DND-41 (cell line): ENCODE data around the gene RBMS1.
A peak's percentile ranks its signal among the peaks of the same experiment; 100 is the strongest.
"Not testable (repeated sequence)": the region's sequence is repeated elsewhere in the genome, so short reads cannot be mapped to it uniquely, and the experiment has no call there.

Experiments
- ATAC-seq: fragments of 200-7000 bp; cut with Tn5 transposase; 3 replicates; pipeline ENCODE4 v1.9.1; 2021; ENCODE audit warnings: low read depth; ENCODE audit not compliant: insufficient read depth
- DNase-seq: peaks from one replicate; pipeline ENCODE4 v3.0.0-alpha.2; 2020
- H2AFZ ChIP-seq: 2 replicates; pipeline ENCODE4 v1.6.0; 2012; ENCODE audit warnings: low read depth, low read length
- H3K27ac ChIP-seq: 2 replicates; pipeline ENCODE4 v1.5.1; 2012; ENCODE audit warnings: low read length, inconsistent platforms
- H3K27me3 ChIP-seq: fragments of 200-600 bp; sonication (generic); 2 replicates; pipeline ENCODE4 v1.6.0; 2012; ENCODE audit warnings: low read length, mild to moderate bottlenecking, inconsistent platforms; ENCODE audit not compliant: insufficient read depth, poor library complexity
- H3K36me3 ChIP-seq: 2 replicates; pipeline ENCODE4 v1.5.1; 2012; ENCODE audit warnings: low read length, inconsistent platforms; ENCODE audit not compliant: insufficient read depth
- H3K4me1 ChIP-seq: 2 replicates; pipeline ENCODE4 v1.5.1; 2012; ENCODE audit warnings: mild to moderate bottlenecking, low read length; ENCODE audit not compliant: insufficient read depth
- H3K4me2 ChIP-seq: 2 replicates; pipeline ENCODE4 v1.6.0; 2012; ENCODE audit warnings: mild to moderate bottlenecking, moderate library complexity, low read length, inconsistent platforms; ENCODE audit not compliant: insufficient read depth
- H3K4me3 ChIP-seq, 2 experiments: fragments of 200-600 bp in 1 of 2; shearing (Covaris generic) in 1 of 2; 2 replicates each; pipeline ENCODE4 v1.5.1; 2012 to 2016; ENCODE audit warnings: inconsistent platforms in 2 of 2, low read length in 2 of 2, mild to moderate bottlenecking in 2 of 2, low read depth in 1 of 2, moderate library complexity in 1 of 2
- H3K79me2 ChIP-seq: 2 replicates; pipeline ENCODE4 v1.6.0; 2012; ENCODE audit warnings: low read length, inconsistent platforms; ENCODE audit not compliant: insufficient read depth
- H3K9ac ChIP-seq: 2 replicates; pipeline ENCODE4 v1.6.0; 2012; ENCODE audit warnings: low read depth, mild to moderate bottlenecking, inconsistent platforms, low read length, moderate library complexity
- H3K9me3 ChIP-seq: 2 replicates; pipeline ENCODE4 v1.5.1; 2012; ENCODE audit warnings: low read length, moderate library complexity, mild to moderate bottlenecking, inconsistent platforms; ENCODE audit not compliant: insufficient read depth, severe bottlenecking
- H4K20me1 ChIP-seq: 2 replicates; pipeline ENCODE4 v1.6.0; 2012; ENCODE audit warnings: low read length; ENCODE audit not compliant: insufficient read depth
- EZH2 ChIP-seq: IDR thresholded peaks from 3 replicates; pipeline ENCODE4 v1.6.1; 2012; ENCODE audit warnings: borderline replicate concordance, low read depth, mild to moderate bottlenecking, moderate library complexity, low read length, inconsistent platforms; ENCODE audit not compliant: severe bottlenecking
- TF ChIP-seq, protein P1 (sequence below): IDR thresholded peaks from 2 replicates; pipeline ENCODE4 v1.5.1; 2012; ENCODE audit warnings: borderline replicate concordance, low read length, moderate library complexity, mild to moderate bottlenecking; ENCODE audit not compliant: poor library complexity, severe bottlenecking; ENCODE audit errors: extremely low read depth

Gene RBMS1

DNA sequence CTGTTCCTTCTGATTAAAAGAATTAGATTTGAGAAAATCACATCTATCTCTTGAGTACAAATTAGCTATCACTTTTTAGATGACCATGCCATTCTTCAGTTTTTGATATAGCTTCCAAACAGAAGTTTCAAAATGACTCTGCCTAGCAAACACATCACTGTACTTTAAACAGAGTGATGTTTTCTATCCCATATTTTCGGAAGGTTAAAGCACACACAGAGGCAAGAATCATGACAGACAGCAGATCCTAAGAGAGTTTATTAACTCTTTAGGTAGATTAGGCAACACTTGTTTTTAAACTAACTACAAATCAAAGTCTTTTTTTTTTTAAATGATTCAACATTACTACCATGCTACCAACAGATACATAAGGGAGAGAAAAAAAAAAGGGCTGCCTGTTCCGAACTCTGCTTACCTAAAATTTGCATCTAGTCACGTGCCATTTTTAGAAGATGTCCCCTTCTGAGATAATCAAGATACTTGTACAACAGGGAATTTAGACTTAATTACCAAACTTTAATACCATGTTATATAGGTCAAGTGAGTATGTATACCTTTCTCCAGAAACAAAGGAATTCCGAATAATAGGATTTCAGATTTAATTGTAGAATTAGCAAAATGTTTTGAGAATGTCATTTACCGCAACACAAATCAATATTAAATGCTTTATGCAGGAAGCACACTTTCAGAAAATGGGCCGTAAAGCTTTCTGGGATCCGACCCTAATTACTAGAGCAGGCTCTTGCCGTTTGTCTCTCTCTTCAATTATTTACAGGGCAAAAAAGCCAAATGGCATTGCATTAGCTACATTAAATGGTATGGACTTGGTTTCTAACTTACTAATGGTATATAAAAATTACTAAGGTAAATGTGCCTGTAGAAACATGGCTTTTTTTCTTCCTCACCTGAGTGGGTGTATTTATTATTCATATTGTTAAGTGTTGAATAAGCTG, 2.6 kb downstream of the RBMS1 start:
- Histone ChIP-seq H3K9me3 (no peaks in the 10 kb centered on the region), H3K79me2 (0 out of 2 replicates have a peak, but pooled peaks cover 13% of the 10 kb centered on the region), H3K4me1 (peaks cover 30% of the 10 kb centered on the region), H3K27ac (no peak overlapping the region), H4K20me1 (no peaks in the 10 kb centered on the region), H3K4me2 (0 out of 2 replicates have a peak overlapping the region, but pooled peaks have one; percentile 1), H2AFZ (no peak overlapping the region), H3K4me3 (no peak overlapping the region), H3K27me3 (peaks cover 9% of the 10 kb centered on the region), H3K36me3 (no peaks in the 10 kb centered on the region), H3K9ac (no peak overlapping the region)
- ATAC-seq (no peak), DNase-seq (no peak)
- TF ChIP-seq, protein P1, sequence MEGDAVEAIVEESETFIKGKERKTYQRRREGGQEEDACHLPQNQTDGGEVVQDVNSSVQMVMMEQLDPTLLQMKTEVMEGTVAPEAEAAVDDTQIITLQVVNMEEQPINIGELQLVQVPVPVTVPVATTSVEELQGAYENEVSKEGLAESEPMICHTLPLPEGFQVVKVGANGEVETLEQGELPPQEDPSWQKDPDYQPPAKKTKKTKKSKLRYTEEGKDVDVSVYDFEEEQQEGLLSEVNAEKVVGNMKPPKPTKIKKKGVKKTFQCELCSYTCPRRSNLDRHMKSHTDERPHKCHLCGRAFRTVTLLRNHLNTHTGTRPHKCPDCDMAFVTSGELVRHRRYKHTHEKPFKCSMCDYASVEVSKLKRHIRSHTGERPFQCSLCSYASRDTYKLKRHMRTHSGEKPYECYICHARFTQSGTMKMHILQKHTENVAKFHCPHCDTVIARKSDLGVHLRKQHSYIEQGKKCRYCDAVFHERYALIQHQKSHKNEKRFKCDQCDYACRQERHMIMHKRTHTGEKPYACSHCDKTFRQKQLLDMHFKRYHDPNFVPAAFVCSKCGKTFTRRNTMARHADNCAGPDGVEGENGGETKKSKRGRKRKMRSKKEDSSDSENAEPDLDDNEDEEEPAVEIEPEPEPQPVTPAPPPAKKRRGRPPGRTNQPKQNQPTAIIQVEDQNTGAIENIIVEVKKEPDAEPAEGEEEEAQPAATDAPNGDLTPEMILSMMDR, result no peak

DNA sequence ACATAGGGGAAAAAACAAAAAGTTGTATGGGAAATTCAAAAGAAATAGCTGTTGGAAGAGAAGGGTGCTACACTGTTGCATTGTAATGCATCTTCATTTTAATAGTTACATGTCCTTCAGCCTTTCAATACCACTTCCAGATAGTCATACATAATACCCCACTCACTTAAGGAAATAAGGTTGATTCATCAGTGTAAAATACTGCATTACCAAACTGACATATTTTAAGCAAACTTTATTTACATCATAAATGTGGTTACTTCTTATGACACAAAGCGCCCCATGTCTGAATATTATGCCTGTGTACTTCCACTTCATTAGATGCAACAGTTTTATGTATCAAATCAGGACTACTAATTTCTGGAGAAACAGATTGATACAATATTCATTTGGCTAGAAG, 4.5 kb downstream of the RBMS1 start:
- H2AFZ ChIP-seq, result no peak overlapping the region
- H3K27ac ChIP-seq, result no peak overlapping the region
- no peak overlapping the region for H3K4me3 ChIP-seq
- H3K36me3 ChIP-seq, result no peaks in the 10 kb centered on the region
- no peak overlapping the region for H3K4me2 ChIP-seq
- ATAC-seq (no peak), DNase-seq (no peak)
- peaks cover under 1% of the 10 kb centered on the region for H3K27me3 ChIP-seq
- no peaks in the 10 kb centered on the region for H3K9me3 ChIP-seq
- H3K9ac ChIP-seq, result no peak overlapping the region
- no peak for TF ChIP-seq EZH2
- TF ChIP-seq, protein P1, result no peak
- peaks cover 44% of the 10 kb centered on the region for H3K4me1 ChIP-seq
- H4K20me1 ChIP-seq, result no peaks in the 10 kb centered on the region
- H3K79me2 ChIP-seq, result 0 out of 2 replicates have a peak, but pooled peaks cover 13% of the 10 kb centered on the region

DNA sequence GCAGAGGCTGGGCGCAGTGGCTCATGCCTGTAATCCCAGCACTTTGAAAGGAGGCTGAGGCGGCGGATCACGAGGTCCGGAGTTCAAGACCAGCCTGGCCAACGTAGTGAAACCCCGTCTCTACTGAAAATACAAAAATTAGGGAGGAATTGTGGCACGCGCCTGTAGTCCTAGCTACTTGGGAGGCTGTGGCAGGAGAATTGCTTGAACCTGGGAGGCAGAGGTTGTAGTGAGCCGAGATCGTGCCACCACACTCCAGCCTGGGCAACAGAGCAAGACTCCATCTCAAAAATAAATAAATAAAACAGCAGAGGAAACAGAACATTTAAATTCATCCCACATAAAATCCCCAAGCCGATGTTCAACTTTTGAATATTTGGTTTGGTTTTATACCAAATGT, 5.3 kb downstream of the RBMS1 start:
- H3K27me3 ChIP-seq, H2AFZ ChIP-seq, H3K4me3 ChIP-seq, H3K4me2 ChIP-seq, DNase-seq, H3K27ac ChIP-seq, H3K9ac ChIP-seq, H3K36me3 ChIP-seq, ATAC-seq, H3K9me3 ChIP-seq, H4K20me1 ChIP-seq: not testable (repeated sequence)
- H3K4me1 ChIP-seq, result peaks cover 50% of the 10 kb centered on the region
- H3K79me2 ChIP-seq, result peaks cover 18% of the 10 kb centered on the region

DNA sequence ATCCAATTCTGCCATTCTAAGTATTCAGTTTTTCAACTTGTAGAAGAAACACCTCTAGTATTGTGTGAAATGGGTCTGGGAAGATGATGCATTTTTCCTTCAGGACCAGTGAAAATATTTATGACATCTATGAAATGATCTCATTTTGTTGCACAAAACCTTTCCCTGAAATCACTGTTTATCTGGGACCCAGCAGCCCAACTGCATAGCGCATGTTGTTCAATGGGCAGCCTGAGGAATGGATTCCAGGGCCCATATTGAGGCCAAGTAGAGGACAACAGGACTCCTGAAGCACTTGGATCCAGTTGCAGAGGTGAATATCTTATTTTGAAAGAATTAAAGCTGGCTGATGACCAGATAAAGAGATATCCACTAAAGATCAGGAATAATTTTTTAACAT, 7.3 kb downstream of the RBMS1 start:
- no peak for TF ChIP-seq EZH2
- TF ChIP-seq, protein P1, result no peak
- DNase-seq (no peak), ATAC-seq (no peak)
- H3K4me2 ChIP-seq, result no peak overlapping the region
- H3K9me3 ChIP-seq, result no peaks in the 10 kb centered on the region
- H3K36me3 ChIP-seq, result no peaks in the 10 kb centered on the region
- no peak overlapping the region for H3K4me3 ChIP-seq
- H2AFZ ChIP-seq, result no peak overlapping the region
- no peak overlapping the region for H3K27ac ChIP-seq
- no peaks in the 10 kb centered on the region; the same call in 1 of the 2 replicates for H4K20me1 ChIP-seq
- H3K79me2 ChIP-seq, result peaks cover 16% of the 10 kb centered on the region
- no peaks in the 10 kb centered on the region for H3K27me3 ChIP-seq
- H3K9ac ChIP-seq, result no peak overlapping the region
- H3K4me1 ChIP-seq, result peaks cover 55% of the 10 kb centered on the region
